Measurements from ENCODE around the gene KANSL1L. TPM values are rescaled to one million over a fixed set of nuclear protein-coding genes. Genes with fewer than 3 reads are reported as not detected.

Gene KANSL1L
- total and polyA plus RNA-seq, 2 experiments from 2014 or later: 7.4 to 21.1 TPM

GRCh38 chr2:210167227-210167626 lies 4.0 kb downstream of the KANSL1L start:
- Histone ChIP-seq H3F3A (replicated peaks; ENCODE audit: low read depth) (0 out of 2 replicates have a peak, but pooled peaks cover 4% of the 10 kb centered on the region), H3K4me1 (ENCODE audit: insufficient read depth) (peaks cover 6% of the 10 kb centered on the region), H3K27me3 (ENCODE audit: insufficient read depth) (no peaks in the 10 kb centered on the region), H3K4me3 (no peak overlapping the region), H3K4me2 (no peak overlapping the region), H4K20me1 (replicated peaks; ENCODE audit: insufficient read depth) (no peaks in the 10 kb centered on the region), H3K27ac (ENCODE audit: low read depth) (no peak overlapping the region), H2AFZ (no peak overlapping the region), H3K36me3 (ENCODE audit: insufficient read depth) (no peaks in the 10 kb centered on the region), H3K79me2 (replicated peaks; ENCODE audit: insufficient read depth) (peaks cover 74% of the 10 kb centered on the region), H3K9me2 (ENCODE audit: insufficient read depth) (no peaks in the 10 kb centered on the region)
- ATAC-seq (no peak), DNase-seq (ENCODE audit: low spot score) (no peak)
- Mint-ChIP-seq H3K4me3 (no peak overlapping the region), H3K4me1 (peaks cover 18% of the 10 kb centered on the region), H3K9me3 (no peaks in the 10 kb centered on the region), H3K27ac (no peak overlapping the region), H3K36me3 (ENCODE audit: low read depth) (no peaks in the 10 kb centered on the region), H3K27me3 (ENCODE audit: insufficient read depth, low read depth, poor library complexity) (peaks cover 8% of the 10 kb centered on the region)
- TF ChIP-seq POLR2AphosphoS5 (IDR thresholded peaks at IDR 0.05; ENCODE audit: low read depth) (no peak), ZNF331 (CRISPR knock-in tag; IDR thresholded peaks at IDR 0.05; ENCODE audit: low read depth) (no peak), REST (IDR thresholded peaks at IDR 0.05; ENCODE audit: unreplicated experiment) (no peak), NANOG (IDR thresholded peaks at IDR 0.05; ENCODE audit: borderline replicate concordance) (no peak), ZNF114 (CRISPR knock-in tag; IDR thresholded peaks at IDR 0.05) (no peak), ZNF462 (CRISPR knock-in tag; IDR thresholded peaks at IDR 0.05) (no peak), CREB1 (CRISPR knock-in tag; IDR thresholded peaks at IDR 0.05; ENCODE audit: low read depth) (no peak), EZH2phosphoT487 (IDR thresholded peaks at IDR 0.05; ENCODE audit: unreplicated experiment) (no peak), ETS1 (IDR thresholded peaks at IDR 0.05) (no peak), STAT1 (IDR thresholded peaks at IDR 0.05; ENCODE audit: unreplicated experiment) (no peak), EZH2 (IDR thresholded peaks at IDR 0.05; ENCODE audit: low read depth, unreplicated experiment) (no peak), JUNB (IDR thresholded peaks at IDR 0.05; ENCODE audit: unreplicated experiment) (no peak), CTCF (conservative IDR thresholded peaks at IDR 0.05; ENCODE audit: low read depth in 2 of 2) (no peak)
